ENCODE measurements around the gene ANGPTL8. TPM values are rescaled to one million over a fixed set of nuclear protein-coding genes. Genes with fewer than 3 reads are reported as not detected.

Gene ANGPTL8
- total and polyA plus RNA-seq, 2 of the 13 experiments (the other 11 are each of a cell fraction or from before 2014, with no cell fraction given) = 27.3 to 243 TPM

DNA sequence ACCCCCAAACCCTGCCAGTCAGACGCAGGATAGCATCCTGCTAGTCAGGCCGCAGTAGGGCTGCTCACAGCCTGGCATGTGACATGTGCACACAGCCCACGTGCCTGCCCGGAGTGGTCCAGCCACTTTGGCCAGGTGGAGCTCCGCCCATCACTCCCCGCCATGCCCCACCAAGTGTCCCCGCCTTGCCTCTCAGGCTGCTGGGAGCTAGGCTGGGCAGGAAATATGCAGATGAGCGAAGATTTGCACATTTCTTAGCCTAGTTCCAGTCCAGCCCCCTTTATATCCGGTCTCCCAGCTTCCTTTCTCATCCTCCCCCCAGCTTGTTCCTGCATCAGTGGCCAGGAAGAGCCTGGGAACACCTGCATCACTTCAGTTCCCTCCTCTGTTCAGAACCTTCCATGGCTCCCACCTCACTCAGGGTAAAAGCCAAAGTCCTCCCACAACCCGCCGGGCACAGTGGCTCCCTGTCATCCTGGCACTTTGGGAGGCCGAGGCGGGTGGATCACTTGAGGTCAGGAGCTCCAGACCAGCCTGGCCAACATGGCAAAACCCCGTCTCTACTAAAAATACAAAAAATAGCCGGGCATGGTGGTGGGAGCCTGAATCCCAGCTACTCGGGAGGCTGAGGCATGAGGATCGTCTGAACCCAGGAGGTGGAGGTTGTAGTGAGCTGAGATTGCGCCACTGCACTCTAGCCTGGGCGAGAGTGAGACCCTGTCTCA lies 25.2 kb downstream of the ANGPTL8 start (continued):
- TF ChIP-seq, protein P1, sequence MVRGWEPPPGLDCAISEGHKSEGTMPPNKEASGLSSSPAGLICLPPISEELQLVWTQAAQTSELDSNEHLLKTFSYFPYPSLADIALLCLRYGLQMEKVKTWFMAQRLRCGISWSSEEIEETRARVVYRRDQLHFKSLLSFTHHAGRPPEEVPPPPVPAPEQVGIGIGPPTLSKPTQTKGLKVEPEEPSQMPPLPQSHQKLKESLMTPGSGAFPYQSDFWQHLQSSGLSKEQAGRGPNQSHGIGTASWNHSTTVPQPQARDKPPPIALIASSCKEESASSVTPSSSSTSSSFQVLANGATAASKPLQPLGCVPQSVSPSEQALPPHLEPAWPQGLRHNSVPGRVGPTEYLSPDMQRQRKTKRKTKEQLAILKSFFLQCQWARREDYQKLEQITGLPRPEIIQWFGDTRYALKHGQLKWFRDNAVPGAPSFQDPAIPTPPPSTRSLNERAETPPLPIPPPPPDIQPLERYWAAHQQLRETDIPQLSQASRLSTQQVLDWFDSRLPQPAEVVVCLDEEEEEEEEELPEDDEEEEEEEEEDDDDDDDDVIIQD (CRISPR knock-in tag; IDR thresholded peaks at IDR 0.05; ENCODE audit: low read depth) = no peak
- TF ChIP-seq MTA3 (CRISPR knock-in tag; IDR thresholded peaks at IDR 0.05) = no peak
- no peak for TF ChIP-seq ZNF782 (CRISPR knock-in tag; IDR thresholded peaks at IDR 0.05; ENCODE audit: borderline replicate concordance)
- TF ChIP-seq, protein P2, sequence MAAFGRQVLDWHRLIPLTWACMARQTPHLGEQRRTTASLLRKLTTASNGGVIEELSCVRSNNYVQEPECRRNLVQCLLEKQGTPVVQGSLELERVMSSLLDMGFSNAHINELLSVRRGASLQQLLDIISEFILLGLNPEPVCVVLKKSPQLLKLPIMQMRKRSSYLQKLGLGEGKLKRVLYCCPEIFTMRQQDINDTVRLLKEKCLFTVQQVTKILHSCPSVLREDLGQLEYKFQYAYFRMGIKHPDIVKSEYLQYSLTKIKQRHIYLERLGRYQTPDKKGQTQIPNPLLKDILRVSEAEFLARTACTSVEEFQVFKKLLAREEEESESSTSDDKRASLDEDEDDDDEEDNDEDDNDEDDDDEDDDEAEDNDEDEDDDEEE (CRISPR knock-in tag; IDR thresholded peaks at IDR 0.05) = no peak
- TF ChIP-seq, protein P3, sequence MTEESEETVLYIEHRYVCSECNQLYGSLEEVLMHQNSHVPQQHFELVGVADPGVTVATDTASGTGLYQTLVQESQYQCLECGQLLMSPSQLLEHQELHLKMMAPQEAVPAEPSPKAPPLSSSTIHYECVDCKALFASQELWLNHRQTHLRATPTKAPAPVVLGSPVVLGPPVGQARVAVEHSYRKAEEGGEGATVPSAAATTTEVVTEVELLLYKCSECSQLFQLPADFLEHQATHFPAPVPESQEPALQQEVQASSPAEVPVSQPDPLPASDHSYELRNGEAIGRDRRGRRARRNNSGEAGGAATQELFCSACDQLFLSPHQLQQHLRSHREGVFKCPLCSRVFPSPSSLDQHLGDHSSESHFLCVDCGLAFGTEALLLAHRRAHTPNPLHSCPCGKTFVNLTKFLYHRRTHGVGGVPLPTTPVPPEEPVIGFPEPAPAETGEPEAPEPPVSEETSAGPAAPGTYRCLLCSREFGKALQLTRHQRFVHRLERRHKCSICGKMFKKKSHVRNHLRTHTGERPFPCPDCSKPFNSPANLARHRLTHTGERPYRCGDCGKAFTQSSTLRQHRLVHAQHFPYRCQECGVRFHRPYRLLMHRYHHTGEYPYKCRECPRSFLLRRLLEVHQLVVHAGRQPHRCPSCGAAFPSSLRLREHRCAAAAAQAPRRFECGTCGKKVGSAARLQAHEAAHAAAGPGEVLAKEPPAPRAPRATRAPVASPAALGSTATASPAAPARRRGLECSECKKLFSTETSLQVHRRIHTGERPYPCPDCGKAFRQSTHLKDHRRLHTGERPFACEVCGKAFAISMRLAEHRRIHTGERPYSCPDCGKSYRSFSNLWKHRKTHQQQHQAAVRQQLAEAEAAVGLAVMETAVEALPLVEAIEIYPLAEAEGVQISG (CRISPR knock-in tag; IDR thresholded peaks at IDR 0.05) = no peak; the same call in 1 of the 2 replicates
- TF ChIP-seq, protein P4, sequence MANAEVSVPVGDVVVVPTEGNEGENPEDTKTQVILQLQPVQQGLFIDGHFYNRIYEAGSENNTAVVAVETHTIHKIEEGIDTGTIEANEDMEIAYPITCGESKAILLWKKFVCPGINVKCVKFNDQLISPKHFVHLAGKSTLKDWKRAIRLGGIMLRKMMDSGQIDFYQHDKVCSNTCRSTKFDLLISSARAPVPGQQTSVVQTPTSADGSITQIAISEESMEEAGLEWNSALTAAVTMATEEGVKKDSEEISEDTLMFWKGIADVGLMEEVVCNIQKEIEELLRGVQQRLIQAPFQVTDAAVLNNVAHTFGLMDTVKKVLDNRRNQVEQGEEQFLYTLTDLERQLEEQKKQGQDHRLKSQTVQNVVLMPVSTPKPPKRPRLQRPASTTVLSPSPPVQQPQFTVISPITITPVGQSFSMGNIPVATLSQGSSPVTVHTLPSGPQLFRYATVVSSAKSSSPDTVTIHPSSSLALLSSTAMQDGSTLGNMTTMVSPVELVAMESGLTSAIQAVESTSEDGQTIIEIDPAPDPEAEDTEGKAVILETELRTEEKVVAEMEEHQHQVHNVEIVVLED (CRISPR knock-in tag; IDR thresholded peaks at IDR 0.05; ENCODE audit: borderline replicate concordance) = no peak
- no peak for TF ChIP-seq HOXD1 (CRISPR knock-in tag; IDR thresholded peaks at IDR 0.05)
- TF ChIP-seq ZNF234 (CRISPR knock-in tag; conservative IDR thresholded peaks at IDR 0.05) = no peak
- TF ChIP-seq ZSCAN9 (CRISPR knock-in tag; IDR thresholded peaks at IDR 0.05; ENCODE audit: borderline replicate concordance) = no peak
- TF ChIP-seq KMT2B (CRISPR knock-in tag; IDR thresholded peaks at IDR 0.05) = no peak
- TF ChIP-seq DMAP1 (CRISPR knock-in tag; IDR thresholded peaks at IDR 0.05) = no peak
- TF ChIP-seq, protein P5, sequence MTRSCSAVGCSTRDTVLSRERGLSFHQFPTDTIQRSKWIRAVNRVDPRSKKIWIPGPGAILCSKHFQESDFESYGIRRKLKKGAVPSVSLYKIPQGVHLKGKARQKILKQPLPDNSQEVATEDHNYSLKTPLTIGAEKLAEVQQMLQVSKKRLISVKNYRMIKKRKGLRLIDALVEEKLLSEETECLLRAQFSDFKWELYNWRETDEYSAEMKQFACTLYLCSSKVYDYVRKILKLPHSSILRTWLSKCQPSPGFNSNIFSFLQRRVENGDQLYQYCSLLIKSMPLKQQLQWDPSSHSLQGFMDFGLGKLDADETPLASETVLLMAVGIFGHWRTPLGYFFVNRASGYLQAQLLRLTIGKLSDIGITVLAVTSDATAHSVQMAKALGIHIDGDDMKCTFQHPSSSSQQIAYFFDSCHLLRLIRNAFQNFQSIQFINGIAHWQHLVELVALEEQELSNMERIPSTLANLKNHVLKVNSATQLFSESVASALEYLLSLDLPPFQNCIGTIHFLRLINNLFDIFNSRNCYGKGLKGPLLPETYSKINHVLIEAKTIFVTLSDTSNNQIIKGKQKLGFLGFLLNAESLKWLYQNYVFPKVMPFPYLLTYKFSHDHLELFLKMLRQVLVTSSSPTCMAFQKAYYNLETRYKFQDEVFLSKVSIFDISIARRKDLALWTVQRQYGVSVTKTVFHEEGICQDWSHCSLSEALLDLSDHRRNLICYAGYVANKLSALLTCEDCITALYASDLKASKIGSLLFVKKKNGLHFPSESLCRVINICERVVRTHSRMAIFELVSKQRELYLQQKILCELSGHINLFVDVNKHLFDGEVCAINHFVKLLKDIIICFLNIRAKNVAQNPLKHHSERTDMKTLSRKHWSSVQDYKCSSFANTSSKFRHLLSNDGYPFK (CRISPR knock-in tag; IDR thresholded peaks at IDR 0.05; ENCODE audit: borderline replicate concordance) = no peak
- TF ChIP-seq ZNF678 (CRISPR knock-in tag; IDR thresholded peaks at IDR 0.05) = no peak
- TF ChIP-seq ZNF672 (CRISPR knock-in tag; IDR thresholded peaks at IDR 0.05) = no peak
- TF ChIP-seq, protein P6, sequence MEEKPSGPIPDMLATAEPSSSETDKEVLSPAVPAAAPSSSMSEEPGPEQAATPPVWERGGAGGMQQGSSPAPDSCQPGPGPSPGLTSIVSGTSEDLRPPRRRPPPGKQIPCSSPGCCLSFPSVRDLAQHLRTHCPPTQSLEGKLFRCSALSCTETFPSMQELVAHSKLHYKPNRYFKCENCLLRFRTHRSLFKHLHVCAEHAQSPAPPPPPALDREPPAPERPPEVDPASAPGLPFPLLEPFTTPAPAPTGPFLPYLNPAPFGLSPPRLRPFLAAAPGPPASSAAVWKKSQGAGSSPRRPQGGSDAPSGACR (CRISPR knock-in tag; IDR thresholded peaks at IDR 0.05) = no peak
- no peak for TF ChIP-seq ZNF230 (CRISPR knock-in tag; IDR thresholded peaks at IDR 0.05)
- TF ChIP-seq ZNF232 (CRISPR knock-in tag; IDR thresholded peaks at IDR 0.05; ENCODE audit: borderline replicate concordance) = 0 out of 2 replicates have a peak, but pooled peaks have one; percentile 45
- no peak for TF ChIP-seq RNF2 (conservative IDR thresholded peaks at IDR 0.05; ENCODE audit: low read depth)

Measured in HepG2 (cell line).